Adipocyte (in vitro differentiated cells): ENCODE data around the gene RRAGB.
A peak's percentile ranks its signal among the peaks of the same experiment; 100 is the strongest.
"Not testable (repeated sequence)": the region's sequence is repeated elsewhere in the genome, so short reads cannot be mapped to it uniquely, and the experiment has no call there.

Experiments
- DNase-seq: peaks from one replicate; pipeline ENCODE4 v3.0.0-alpha.2; 2015; ENCODE audit warnings: low read depth
- H3K27me3 ChIP-seq: replicated peaks from 2 replicates; pipeline ENCODE4 v1.7.0; 2013; ENCODE audit warnings: mild to moderate bottlenecking, low read length, moderate library complexity; ENCODE audit not compliant: control insufficient read depth, insufficient read depth
- H3K36me3 ChIP-seq: 2 replicates; pipeline ENCODE4 v1.7.0; 2013; ENCODE audit warnings: low read length, mild to moderate bottlenecking, moderate library complexity; ENCODE audit not compliant: control insufficient read depth, insufficient read depth, severe bottlenecking
- H3K4me1 ChIP-seq: 2 replicates; pipeline ENCODE4 v1.7.0; 2013; ENCODE audit warnings: mild to moderate bottlenecking, low read length, moderate library complexity; ENCODE audit not compliant: control insufficient read depth, insufficient read depth
- H3K4me3 ChIP-seq: 2 replicates; pipeline ENCODE4 v1.7.0; 2013; ENCODE audit warnings: mild to moderate bottlenecking, low read length, moderate library complexity
- H3K9ac ChIP-seq: 2 replicates; pipeline ENCODE4 v1.7.0; 2013; ENCODE audit warnings: mild to moderate bottlenecking, low read length, moderate library complexity
- H3K9me3 ChIP-seq: 2 replicates; pipeline ENCODE4 v1.7.0; 2013; ENCODE audit warnings: mild to moderate bottlenecking, low read length, moderate library complexity; ENCODE audit not compliant: control insufficient read depth

Gene RRAGB

GRCh38 chrX:55714161-55714560 is 3.4 kb upstream of the RRAGB start:
- peaks cover 6% of the 10 kb centered on the region for H3K9me3 ChIP-seq
- H3K4me3 ChIP-seq = no peak overlapping the region
- no peaks in the 10 kb centered on the region for H3K36me3 ChIP-seq
- H3K4me1 ChIP-seq = peaks cover 6% of the 10 kb centered on the region
- no peak for DNase-seq
- no peak overlapping the region for H3K9ac ChIP-seq
- no peaks in the 10 kb centered on the region for H3K27me3 ChIP-seq

- peaks cover 9% of the 10 kb centered on the region for H3K36me3 ChIP-seq
Observed at GRCh38 chrX:55715847-55716246, 1.7 kb upstream of the RRAGB start.

DNA sequence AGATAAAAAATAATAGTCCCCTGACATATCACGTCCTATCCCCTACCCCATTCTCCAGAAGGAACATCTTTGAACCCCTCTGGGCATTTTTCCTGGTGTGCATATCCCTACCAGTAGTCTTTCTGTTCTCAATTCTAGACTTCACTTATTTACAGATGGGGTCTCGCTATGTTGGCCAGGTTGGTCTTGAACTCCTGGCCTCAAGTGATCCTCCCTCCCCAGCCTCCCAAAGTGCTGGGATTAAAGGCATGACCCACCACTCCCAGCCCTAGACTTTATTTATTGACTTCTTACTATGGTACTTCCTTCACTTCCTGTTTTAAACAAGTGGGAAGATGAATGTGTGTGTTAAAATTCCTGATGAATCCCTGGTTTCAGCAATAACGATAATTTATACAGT is 612 bp upstream of the RRAGB start:
- Histone ChIP-seq H3K36me3 (peaks cover 19% of the 10 kb centered on the region), H3K27me3 (peaks cover 4% of the 10 kb centered on the region), H3K9ac (peak overlapping the region; percentile 64), H3K9me3 (no peaks in the 10 kb centered on the region), H3K4me1 (peaks cover 4% of the 10 kb centered on the region), H3K4me3 (peak overlapping the region; percentile 88)
- DNase-seq = no peak

More at GRCh38 chrX:55715847-55716246, 1.7 kb upstream of the RRAGB start:
- Histone ChIP-seq H3K4me3 (no peak overlapping the region), H3K4me1 (peaks cover 4% of the 10 kb centered on the region), H3K27me3 (peaks cover under 1% of the 10 kb centered on the region), H3K9ac (no peak overlapping the region), H3K9me3 (no peaks in the 10 kb centered on the region)
- no peak for DNase-seq

- Histone ChIP-seq H3K36me3 (peaks cover 53% of the 10 kb centered on the region), H3K9ac (no peak overlapping the region), H3K27me3 (peaks cover 8% of the 10 kb centered on the region), H3K4me1 (no peaks in the 10 kb centered on the region), H3K4me3 (no peak overlapping the region), H3K9me3 (peaks cover 23% of the 10 kb centered on the region)
- no peak for DNase-seq
Observed at GRCh38 chrX:55731826-55732225, 14.3 kb downstream of the RRAGB start.

DNA sequence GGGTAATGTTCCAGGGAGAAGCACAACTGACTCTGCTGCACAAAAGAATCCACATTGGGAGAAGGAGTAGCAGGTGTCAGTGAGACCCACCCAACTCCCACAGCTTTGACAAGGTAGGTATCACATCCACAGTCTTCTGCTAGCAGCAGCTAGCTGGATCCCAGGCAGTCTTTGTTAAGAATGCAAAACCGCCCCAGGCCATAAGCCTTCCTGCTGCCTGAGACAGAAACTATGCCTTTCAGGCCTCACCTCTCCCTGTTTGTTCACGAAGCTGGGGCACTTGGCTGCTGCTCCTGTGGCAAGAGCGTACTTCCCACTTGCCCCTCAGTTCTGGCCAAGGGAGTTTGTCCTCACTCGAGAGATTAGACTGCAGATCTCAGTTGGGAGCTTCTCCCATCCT is 21.4 kb downstream of the RRAGB start:
- no peak for DNase-seq
- Histone ChIP-seq H3K4me1 (no peaks in the 10 kb centered on the region), H3K4me3 (no peak overlapping the region)

DNA sequence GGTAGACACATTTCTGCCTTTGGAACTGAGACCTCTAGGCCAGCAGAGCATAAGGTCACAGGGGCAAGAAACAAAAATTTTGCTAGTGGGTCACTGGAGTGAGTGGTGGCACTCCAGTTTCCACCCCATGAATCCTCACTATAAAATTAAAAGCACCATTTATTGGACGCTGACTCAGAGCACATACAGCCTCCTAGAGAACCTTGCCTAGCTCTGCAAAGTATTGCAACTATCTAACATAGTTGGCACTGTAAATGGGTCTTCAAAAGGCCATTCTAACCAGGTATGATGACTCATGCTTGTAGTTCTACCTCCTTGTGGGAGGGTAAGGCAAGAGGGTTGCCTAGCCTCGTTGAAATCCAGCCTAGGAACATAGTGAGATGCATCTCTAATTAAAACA is 25.1 kb downstream of the RRAGB start:
- DNase-seq = no peak
- Histone ChIP-seq H3K4me3 (no peak overlapping the region), H3K9me3 (peaks cover 3% of the 10 kb centered on the region), H3K36me3 (peaks cover 24% of the 10 kb centered on the region), H3K4me1 (no peaks in the 10 kb centered on the region), H3K9ac (no peak overlapping the region), H3K27me3 (no peaks in the 10 kb centered on the region)

More for the DNA sequence above, 21.4 kb downstream of the RRAGB start:
- Histone ChIP-seq H3K27me3 (no peaks in the 10 kb centered on the region), H3K9me3 (peaks cover 17% of the 10 kb centered on the region), H3K36me3 (peaks cover 28% of the 10 kb centered on the region), H3K9ac (no peak overlapping the region)

- DNase-seq, H3K4me3 ChIP-seq, H3K27me3 ChIP-seq, H3K9me3 ChIP-seq, H3K4me1 ChIP-seq, H3K9ac ChIP-seq: not testable (repeated sequence)
- peaks cover 31% of the 10 kb centered on the region for H3K36me3 ChIP-seq
Observed at GRCh38 chrX:55748463-55748862, 30.9 kb downstream of the RRAGB start.

DNA sequence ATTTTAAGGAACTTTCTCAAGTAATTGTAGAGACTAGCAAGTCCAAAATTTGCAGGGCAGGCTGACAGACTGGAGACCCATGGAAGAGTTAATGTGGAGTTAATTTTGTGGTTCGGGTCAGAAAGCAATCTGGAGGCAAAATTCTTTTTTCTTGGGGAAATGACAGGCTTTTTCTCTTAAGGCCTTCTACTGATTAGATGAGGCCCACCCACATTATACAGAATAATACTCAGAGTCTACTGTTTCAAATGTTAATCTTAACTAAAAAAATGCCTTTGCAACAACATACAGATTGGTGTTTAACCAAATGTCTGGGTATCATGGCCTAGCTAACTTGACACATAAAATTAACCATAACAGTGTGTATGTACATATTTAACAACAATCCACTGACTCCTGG is 32.7 kb downstream of the RRAGB start:
- Histone ChIP-seq H3K27me3 (no peaks in the 10 kb centered on the region), H3K36me3 (peaks cover 39% of the 10 kb centered on the region), H3K4me1 (no peaks in the 10 kb centered on the region), H3K4me3 (no peak overlapping the region), H3K9me3 (peaks cover 3% of the 10 kb centered on the region), H3K9ac (no peak overlapping the region)
- DNase-seq = no peak

DNA sequence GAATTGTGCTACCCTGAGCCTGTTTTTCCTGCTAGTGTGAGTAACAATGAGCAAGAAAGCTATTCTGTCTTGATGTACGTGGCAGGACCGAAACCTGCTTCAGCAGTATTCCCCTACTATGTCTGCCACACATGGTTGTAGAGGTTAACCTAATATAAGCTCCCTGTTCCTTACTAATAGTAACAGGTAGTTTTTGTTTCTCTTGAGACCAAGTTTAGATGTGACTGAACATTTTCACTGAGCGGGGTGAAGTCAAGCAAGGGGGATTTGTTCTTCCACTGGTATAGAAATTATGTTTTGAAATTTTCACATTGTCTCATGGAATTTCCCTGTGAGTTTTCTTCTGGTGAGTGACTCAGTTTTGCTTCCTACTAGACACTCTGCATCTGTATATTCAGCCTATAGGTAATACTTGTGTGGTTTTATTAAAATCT is 37.3 kb downstream of the RRAGB start:
- Histone ChIP-seq H3K4me3 (no peak overlapping the region), H3K4me1 (no peaks in the 10 kb centered on the region), H3K27me3 (no peaks in the 10 kb centered on the region), H3K9ac (no peak overlapping the region), H3K36me3 (peaks cover 42% of the 10 kb centered on the region), H3K9me3 (no peaks in the 10 kb centered on the region)
- DNase-seq = no peak

- peaks cover 33% of the 10 kb centered on the region for H3K36me3 ChIP-seq
- peak; percentile 14 for DNase-seq
- no peak overlapping the region for H3K4me3 ChIP-seq
- H3K9ac ChIP-seq = no peak overlapping the region
- no peaks in the 10 kb centered on the region for H3K4me1 ChIP-seq
- H3K27me3 ChIP-seq = no peaks in the 10 kb centered on the region
- peaks cover 9% of the 10 kb centered on the region for H3K9me3 ChIP-seq
Observed at GRCh38 chrX:55758033-55758432, 40.5 kb downstream of the RRAGB start.

DNA sequence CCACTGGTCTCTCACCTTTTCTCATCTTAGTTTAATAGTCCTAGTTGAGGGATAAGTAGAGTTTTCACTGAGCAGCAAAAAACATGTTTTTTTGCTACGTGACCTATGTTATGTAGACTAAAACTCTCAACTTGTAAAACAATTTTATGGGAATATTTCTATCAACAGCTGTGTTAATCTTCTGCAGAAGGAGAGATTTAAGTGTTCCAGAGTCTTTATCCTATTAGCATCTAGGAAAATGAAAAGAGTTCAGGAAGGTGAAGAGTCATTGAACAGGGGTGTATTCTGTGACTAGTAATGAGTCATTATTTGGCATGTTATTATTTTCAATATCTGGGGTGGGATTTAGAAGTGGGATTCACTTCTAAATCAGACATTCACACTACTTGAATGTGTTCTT is 41.9 kb downstream of the RRAGB start:
- Histone ChIP-seq H3K9ac (no peak overlapping the region), H3K9me3 (peaks cover 9% of the 10 kb centered on the region), H3K4me1 (no peaks in the 10 kb centered on the region), H3K4me3 (no peak overlapping the region), H3K27me3 (no peaks in the 10 kb centered on the region), H3K36me3 (peaks cover 26% of the 10 kb centered on the region)
- no peak for DNase-seq

- Histone ChIP-seq H3K9ac (no peak overlapping the region), H3K4me1 (no peaks in the 10 kb centered on the region), H3K27me3 (no peaks in the 10 kb centered on the region), H3K9me3 (peaks cover 11% of the 10 kb centered on the region), H3K36me3 (no peaks in the 10 kb centered on the region), H3K4me3 (no peak overlapping the region)
- peak; percentile 39 for DNase-seq
Observed at GRCh38 chrX:55767100-55767499, 49.6 kb downstream of the RRAGB start.
